ENCODE measurements around the gene NTMT1. TPM values are rescaled to one million over a fixed set of nuclear protein-coding genes. Genes with fewer than 3 reads are reported as not detected.

NTMT1 gene
- total RNA-seq, 2 donors from 2014 or later, result 39.6 to 49.1 TPM

DNA sequence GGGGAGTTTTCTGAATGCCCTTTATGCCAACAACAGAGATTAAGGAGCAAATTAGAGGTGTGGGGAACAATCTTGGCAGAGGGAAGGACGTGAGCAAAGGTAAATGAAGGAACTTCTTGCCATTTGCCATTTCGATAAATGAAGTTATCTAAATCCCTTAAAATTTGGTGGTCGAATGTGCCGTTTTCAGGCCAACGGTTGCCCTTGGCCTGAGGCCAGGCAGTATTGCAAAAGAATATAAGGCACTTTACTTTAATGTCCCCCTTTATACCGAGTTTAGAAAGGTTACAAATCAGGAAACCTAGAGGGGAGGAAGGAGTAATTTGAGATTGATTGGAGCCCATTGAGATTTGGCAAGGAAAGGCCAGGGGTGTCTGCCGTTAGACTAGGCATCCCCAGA is 31.3 kb upstream of the NTMT1 start:
- TF ChIP-seq CTCF (conservative IDR thresholded peaks at IDR 0.05), result no peak
- 86 to 95% methylated on average over 6 to 7 of the region's 7 CpGs for WGBS, 2 experiments (ENCODE audit: insufficient coverage in 1 of 2, insufficient read length in 1 of 2)
- no peak for DNase-seq
- H3K9ac ChIP-seq (ENCODE audit: extremely low read depth, low read length, poor library complexity, severe bottlenecking), result no peak overlapping the region
- Mint-ChIP-seq H3K4me1 (peaks cover 32% of the 10 kb centered on the region), H3K27ac (no peak overlapping the region), H3K27me3 (ENCODE audit: insufficient read depth) (peaks cover 26% of the 10 kb centered on the region), H3K4me3 (no peak overlapping the region), H3K36me3 (ENCODE audit: low read depth) (no peaks in the 10 kb centered on the region), H3K9me3 (no peaks in the 10 kb centered on the region)
- no peaks in the 10 kb centered on the region for H3K36me3 ChIP-seq (ENCODE audit: control insufficient read depth, insufficient read depth, low read length)
- H3K4me1 ChIP-seq (ENCODE audit: control insufficient read depth, insufficient read depth, low read length), result peaks cover 8% of the 10 kb centered on the region
- H3K4me3 ChIP-seq (ENCODE audit: low read length), result no peak overlapping the region
- H3K27ac ChIP-seq (ENCODE audit: low read depth, low read length), result no peak overlapping the region
- H3K9me3 ChIP-seq (ENCODE audit: control insufficient read depth, low read length), result no peaks in the 10 kb centered on the region
- no peaks in the 10 kb centered on the region for H3K27me3 ChIP-seq (ENCODE audit: control insufficient read depth, insufficient read depth, low read length, poor library complexity, severe bottlenecking)

DNA sequence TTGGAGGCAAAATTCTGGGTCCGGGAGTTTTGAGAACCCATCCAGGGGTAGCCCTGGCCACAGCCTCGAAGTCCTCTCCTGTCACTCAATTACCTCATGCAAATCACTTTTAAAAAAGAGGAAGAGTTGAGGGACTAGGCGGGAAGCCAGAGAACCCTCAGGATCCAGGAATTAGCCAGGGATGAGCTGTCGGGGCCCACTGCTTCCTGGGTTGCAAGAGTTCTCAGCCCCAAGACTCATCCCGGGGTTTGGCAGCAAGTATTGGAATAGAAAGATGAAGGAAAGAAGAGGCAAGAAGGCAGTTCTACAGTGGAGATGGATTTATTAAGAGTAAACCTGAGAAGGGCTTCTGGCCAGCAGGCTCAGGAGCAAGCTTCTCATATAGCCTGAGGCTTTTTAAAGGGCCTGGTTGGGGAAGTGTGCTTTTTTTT is 30.6 kb upstream of the NTMT1 start:
- Histone ChIP-seq H3K4me1 (ENCODE audit: control insufficient read depth, insufficient read depth, low read length) (peaks cover 8% of the 10 kb centered on the region), H3K4me3 (ENCODE audit: low read length) (no peak overlapping the region), H3K27ac (ENCODE audit: low read depth, low read length) (no peak overlapping the region), H3K9ac (ENCODE audit: extremely low read depth, low read length, poor library complexity, severe bottlenecking) (no peak overlapping the region), H3K27me3 (ENCODE audit: control insufficient read depth, insufficient read depth, low read length, poor library complexity, severe bottlenecking) (no peaks in the 10 kb centered on the region), H3K9me3 (ENCODE audit: control insufficient read depth, low read length) (no peaks in the 10 kb centered on the region), H3K36me3 (ENCODE audit: control insufficient read depth, insufficient read depth, low read length) (no peaks in the 10 kb centered on the region)
- Mint-ChIP-seq H3K4me3 (no peak overlapping the region), H3K36me3 (ENCODE audit: low read depth) (no peaks in the 10 kb centered on the region), H3K27ac (no peak overlapping the region), H3K9me3 (no peaks in the 10 kb centered on the region), H3K27me3 (ENCODE audit: insufficient read depth) (peaks cover 22% of the 10 kb centered on the region), H3K4me1 (peaks cover 29% of the 10 kb centered on the region)
- TF ChIP-seq CTCF (conservative IDR thresholded peaks at IDR 0.05), result no peak
- no peak for DNase-seq
- WGBS, 2 experiments (ENCODE audit: insufficient coverage in 1 of 2, insufficient read length in 1 of 2), result 89 to 91% methylated on average over 3 to 5 of the region's 5 CpGs

DNA sequence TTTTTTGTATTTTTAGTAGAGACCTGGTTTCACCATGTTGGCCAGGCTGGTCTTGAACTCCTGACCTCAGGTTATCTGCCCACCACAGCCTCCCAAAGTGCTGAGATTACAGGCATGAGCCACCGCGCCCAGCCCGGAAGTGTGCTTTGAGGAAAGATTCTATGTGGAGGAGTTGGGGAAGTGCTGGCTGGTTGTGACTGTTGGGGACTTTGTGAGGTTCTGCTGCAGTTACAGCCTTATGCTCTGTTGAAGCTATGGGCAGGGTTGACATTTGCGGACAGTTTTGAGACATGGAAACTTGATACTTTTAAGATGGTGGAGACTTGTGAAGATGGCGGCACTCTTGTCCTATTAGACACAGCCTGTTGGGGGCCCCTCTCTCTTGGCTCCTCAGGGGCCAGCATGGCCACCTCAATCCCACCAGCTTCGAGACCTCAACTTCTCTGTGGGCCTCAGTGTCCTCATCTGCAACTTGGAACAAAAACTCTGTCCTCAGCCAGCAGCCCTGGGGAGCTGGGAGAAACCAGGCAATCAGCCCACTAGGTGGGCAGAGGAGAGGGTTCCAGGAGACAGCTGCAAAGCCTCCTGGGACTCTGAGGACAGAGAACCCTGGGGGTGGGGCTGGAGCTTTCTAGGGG is 29.9 kb upstream of the NTMT1 start:
- 86 to 92% methylated on average over 4 to 6 of the region's 6 CpGs for WGBS, 2 experiments (ENCODE audit: insufficient coverage in 1 of 2, insufficient read length in 1 of 2)
- peaks cover 8% of the 10 kb centered on the region for H3K4me1 ChIP-seq (ENCODE audit: control insufficient read depth, insufficient read depth, low read length)
- TF ChIP-seq CTCF (conservative IDR thresholded peaks at IDR 0.05), result no peak
- Mint-ChIP-seq H3K27ac (peak overlapping the region; percentile 52), H3K4me3 (peak overlapping the region; percentile 71), H3K4me1 (peaks cover 29% of the 10 kb centered on the region), H3K27me3 (ENCODE audit: insufficient read depth) (peaks cover 17% of the 10 kb centered on the region), H3K9me3 (no peaks in the 10 kb centered on the region), H3K36me3 (ENCODE audit: low read depth) (no peaks in the 10 kb centered on the region)
- H3K4me3 ChIP-seq (ENCODE audit: low read length), result no peak overlapping the region
- no peak overlapping the region for H3K27ac ChIP-seq (ENCODE audit: low read depth, low read length)
- no peak overlapping the region for H3K9ac ChIP-seq (ENCODE audit: extremely low read depth, low read length, poor library complexity, severe bottlenecking)
- H3K36me3 ChIP-seq (ENCODE audit: control insufficient read depth, insufficient read depth, low read length), result no peaks in the 10 kb centered on the region
- H3K27me3 ChIP-seq (ENCODE audit: control insufficient read depth, insufficient read depth, low read length, poor library complexity, severe bottlenecking), result no peaks in the 10 kb centered on the region
- H3K9me3 ChIP-seq (ENCODE audit: control insufficient read depth, low read length), result no peaks in the 10 kb centered on the region
- no peak for DNase-seq
